HG02588 (cell line): ENCODE results near the gene PLCD1.
"Not testable (repeated sequence)": the region's sequence is repeated elsewhere in the genome, so short reads cannot be mapped to it uniquely, and the experiment has no call there.

ENCODE experiments used
- ATAC-seq: cut with Tn5 transposase; IDR thresholded peaks from one replicate; pipeline ENCODE4 v1.9.1; 2021; ENCODE audit warnings: mild to moderate bottlenecking, moderate library complexity; ENCODE audit not compliant: unreplicated experiment

PLCD1 gene

GRCh38 chr3:38038447-38038911, 9.0 kb upstream of the PLCD1 start:
- ATAC-seq = no peak

- ATAC-seq = no peak
These were observed 7.5 kb upstream of the PLCD1 start for GRCh38 chr3:38036906-38037305.

- no peak for ATAC-seq
These were observed 6.8 kb upstream of the PLCD1 start for GRCh38 chr3:38036286-38036685.

- ATAC-seq = not testable (repeated sequence)
These were observed 4.9 kb upstream of the PLCD1 start for GRCh38 chr3:38034335-38034734.

GRCh38 chr3:38033586-38033985, 4.1 kb upstream of the PLCD1 start:
- ATAC-seq = not testable (repeated sequence)

GRCh38 chr3:38032328-38032865, 3.0 kb upstream of the PLCD1 start:
- no peak for ATAC-seq

- ATAC-seq = no peak
These were observed 1.9 kb upstream of the PLCD1 start for GRCh38 chr3:38031022-38031994.

GRCh38 chr3:38030126-38031021, 932 bp upstream of the PLCD1 start:
- no peak for ATAC-seq

- no peak for ATAC-seq
These were observed 651 bp downstream of the PLCD1 start for GRCh38 chr3:38028621-38029361.

GRCh38 chr3:38027466-38028465, 1.7 kb downstream of the PLCD1 start:
- ATAC-seq = no peak

- ATAC-seq = no peak
These were observed 2.6 kb downstream of the PLCD1 start for GRCh38 chr3:38026856-38027255.

- ATAC-seq = no peak
These were observed 6.3 kb downstream of the PLCD1 start for GRCh38 chr3:38022896-38023709.

GRCh38 chr3:38022301-38022700, 7.1 kb downstream of the PLCD1 start:
- no peak for ATAC-seq

GRCh38 chr3:38021196-38021595, 8.2 kb downstream of the PLCD1 start:
- no peak for ATAC-seq

GRCh38 chr3:38020342-38020726, 9.1 kb downstream of the PLCD1 start:
- ATAC-seq = no peak

- no peak for ATAC-seq
These were observed 9.6 kb downstream of the PLCD1 start for GRCh38 chr3:38019658-38020341.

GRCh38 chr3:38018296-38019266, 10.9 kb downstream of the PLCD1 start:
- ATAC-seq = no peak
